ENCODE measurements around the gene CST3. TPM values are rescaled to one million over a fixed set of nuclear protein-coding genes. Genes with fewer than 3 reads are reported as not detected.

Gene CST3
- total and polyA plus RNA-seq, 2 of the 8 experiments (the other 6 are each of a cell fraction or from before 2014, with no cell fraction given): 53.2 to 184 TPM

DNA sequence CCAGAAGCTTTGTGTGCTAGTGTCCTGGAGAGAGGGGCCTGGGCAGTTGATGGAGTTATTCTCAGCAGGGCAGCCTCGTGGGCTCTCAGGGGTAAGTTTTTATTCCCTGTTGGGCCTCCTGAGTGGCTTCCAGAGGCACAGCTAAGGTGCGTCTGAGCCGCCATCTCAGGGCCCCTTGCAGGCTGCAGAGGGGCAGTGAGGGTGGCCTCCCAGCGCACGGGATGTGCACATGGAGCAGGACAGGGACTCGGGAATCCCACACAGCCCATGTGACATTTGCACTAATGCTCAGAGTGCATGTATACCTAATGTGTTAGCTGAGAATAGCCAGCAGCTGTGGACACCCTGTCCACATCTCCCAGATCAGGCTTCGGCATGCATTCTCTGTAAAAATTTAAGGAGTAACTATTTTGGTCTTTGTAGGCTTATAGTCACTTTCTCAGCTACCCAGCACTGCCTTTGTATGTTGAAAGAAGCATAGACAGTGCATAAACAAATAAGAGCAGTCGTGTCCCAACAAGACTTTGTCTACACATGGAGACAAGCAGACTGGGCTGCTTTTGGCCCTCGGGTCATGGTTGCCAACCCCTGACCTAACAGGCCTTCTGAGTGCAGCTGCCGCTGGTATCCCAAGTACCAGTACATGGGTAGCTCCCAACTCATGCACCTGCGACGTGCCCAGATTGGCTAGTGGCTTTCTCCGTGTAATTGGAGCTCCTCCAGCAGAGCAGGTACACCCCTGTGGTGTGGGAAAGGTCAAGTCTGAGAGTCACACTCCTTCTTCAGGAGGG, 50.8 kb downstream of the CST3 start:
- no peak overlapping the region for H2AFZ ChIP-seq (ENCODE audit: low read length)
- FAIRE-seq (no peak), DNase-seq (ENCODE audit: low read depth in 1 of 2, low spot score in 2 of 2) (peak in 1 of 2 experiments; percentile 35)
- no peak overlapping the region for H2BK120ac ChIP-seq (replicated peaks; ENCODE audit: low read depth, low read length)
- no peaks in the 10 kb centered on the region for H4K20me1 ChIP-seq (replicated peaks in 1 of 2; ENCODE audit: control insufficient read depth in 1 of 2, insufficient read depth in 2 of 2, low read length in 2 of 2)
- peaks cover 0 to 7% of the 10 kb centered on the region in 2 experiments; a peak in 1 of 4 replicates for H3K9me3 ChIP-seq (ENCODE audit: insufficient read depth in 2 of 2, low read depth in 1 of 2, low read length in 1 of 2)
- POLR2A ChIA-PET (ENCODE audit: partially characterized antibody): interaction anchor here (1.2 kb wide), 1 partner anchor 112 kb away, joined by 3 read pairs; no protein-coding TSS in a partner anchor
- peak overlapping the region; percentile 89; the same call in 1 of the 2 replicates for H2BK15ac ChIP-seq (ENCODE audit: low read length)
- H3K4me1 ChIP-seq (replicated peaks in 1 of 4; ENCODE audit: control insufficient read depth in 3 of 4, insufficient read depth in 4 of 4, low read length in 3 of 4): peaks cover 0 to 2% (median 0%) of the 10 kb centered on the region in 4 experiments; a peak in 1 of 7 replicates
- no peak overlapping the region for H3K4me2 ChIP-seq (ENCODE audit: insufficient read depth in 1 of 2, low read depth in 2 of 2, low read length in 2 of 2)
- H2BK5ac ChIP-seq (ENCODE audit: low read depth, low read length): 0 out of 2 replicates have a peak overlapping the region, but pooled peaks have one; percentile 3
- peak overlapping the region; percentile 44; the same call in 1 of the 2 replicates for H2BK12ac ChIP-seq (ENCODE audit: low read depth, low read length)
- no peak overlapping the region for H3K56ac ChIP-seq (replicated peaks; ENCODE audit: insufficient read length, low read depth, low read length)
- no peak overlapping the region for H3K4me3 ChIP-seq (ENCODE audit: extremely low read depth in 1 of 4, insufficient read depth in 2 of 4, low read depth in 3 of 4, low read length in 4 of 4)
- no peaks in the 10 kb centered on the region for H3K79me2 ChIP-seq (ENCODE audit: control insufficient read depth in 1 of 2, insufficient read depth in 2 of 2, low read length in 2 of 2)
- H3K9ac ChIP-seq (replicated peaks in 1 of 4; ENCODE audit: extremely low read depth in 1 of 4, low read depth in 3 of 4, low read length in 3 of 4): no peak overlapping the region
- 78% methylated on average over 13 of the region's 13 CpGs; no CpG with 5 or more reads in 1 of the 2 experiments for WGBS, 2 experiments (ENCODE audit: extremely low coverage in 1 of 2, insufficient coverage in 1 of 2, insufficient read length in 1 of 2, insufficient replicate concordance in 2 of 2, low coverage in 1 of 2, low lambda C conversion rate in 2 of 2, missing lambda C conversion rate in 1 of 2)
- TF ChIP-seq TAF7 (optimal IDR thresholded peaks at IDR 0.05; ENCODE audit: borderline replicate concordance, low read depth, low read length) (no peak), SP1 (IDR thresholded peaks at IDR 0.05; ENCODE audit: low read depth, low read length) (no peak)
- H2BK20ac ChIP-seq (ENCODE audit: low read length): 0 out of 2 replicates have a peak overlapping the region, but pooled peaks have one; percentile 48
- no peak overlapping the region for H4K91ac ChIP-seq (replicated peaks; ENCODE audit: insufficient read length, low read length)
- H3K27ac ChIP-seq (ENCODE audit: low read depth, low read length): no peak overlapping the region
- H2AK5ac ChIP-seq (ENCODE audit: low read depth, low read length): no peak overlapping the region
- H3K18ac ChIP-seq (ENCODE audit: extremely low read depth, low read length): no peak overlapping the region
- H3K4ac ChIP-seq (replicated peaks; ENCODE audit: insufficient read length, low read depth, low read length): no peak overlapping the region
- no peaks in the 10 kb centered on the region for H3K79me1 ChIP-seq (ENCODE audit: low read depth, low read length)
- CTCF ChIA-PET (ENCODE audit: partially characterized antibody): interaction anchor here (0.7 to 6.3 kb wide), 8 partner anchors 12 to 143 kb away, joined by 3 to 99 read pairs (median 4); partner anchors contain the start of gene CST11
- H4K5ac ChIP-seq (ENCODE audit: insufficient read length, low read depth, low read length): no peak overlapping the region
- H3K27me3 ChIP-seq (replicated peaks in 1 of 4; ENCODE audit: control insufficient read depth in 3 of 4, extremely low read depth in 1 of 4, insufficient read depth in 3 of 4, low read length in 3 of 4): no peaks in the 10 kb centered on the region; a peak in 1 of 7 replicates
- H3K23me2 ChIP-seq (ENCODE audit: low read depth, low read length): no peaks in the 10 kb centered on the region
- H3K14ac ChIP-seq (ENCODE audit: insufficient read length): no peak overlapping the region
- no peak overlapping the region for H4K8ac ChIP-seq (ENCODE audit: extremely low read depth, insufficient read depth, low read length)
- no peaks in the 10 kb centered on the region for H3K36me3 ChIP-seq (ENCODE audit: control insufficient read depth in 2 of 4, insufficient read depth in 4 of 4, low read length in 3 of 4)
- no peak overlapping the region for H3K23ac ChIP-seq (ENCODE audit: insufficient read length)

All from H1 (cell line).